IMR-90 (cell line): Measurements from ENCODE around the gene MXRA8. TPM values are rescaled to one million over a fixed set of nuclear protein-coding genes. Genes with fewer than 3 reads are reported as not detected.

Experiments
- ATAC-seq: fragments of 200-7000 bp; cut with Tn5 transposase; 2 replicates; pipeline ENCODE4 v1.9.1; 2020; ENCODE audit warnings: low read depth, mild to moderate bottlenecking, moderate library complexity
- BruUV-seq: library from RNA; stranded (reverse); fragments of 400-500 nt; replicated peaks from 2 replicates; lab custom pipeline; 2021; lab: Mats Ljungman, UMichigan
- CTCF ChIA-PET: fragments of 300-600 bp; formaldehyde crosslinking; extraction: SDS; loops from one replicate; lab custom pipeline; 2021; ENCODE audit warnings: antibody characterized with exemption; lab: Yijun Ruan, JAX
- POLR2A ChIA-PET: fragments of 300-600 bp; sonication (Branson Sonifier 250); formaldehyde crosslinking; loops from one replicate; lab custom pipeline; 2022; ENCODE audit warnings: antibody characterized with exemption; ENCODE audit not compliant: unreplicated experiment; lab: Charles Lee
- DNase-seq: peaks from one replicate; pipeline ENCODE4 v3.0.0; 2013
- H2AFZ ChIP-seq: replicated peaks from 2 replicates; pipeline ENCODE3; 2013; ENCODE audit warnings: low read length, mild to moderate bottlenecking; ENCODE audit not compliant: poor library complexity
- H2AK5ac ChIP-seq: 2 replicates; pipeline ENCODE4 v1.6.1; 2013; ENCODE audit warnings: low read depth, low read length, inconsistent platforms
- H2AK9ac ChIP-seq: replicated peaks from 2 replicates; pipeline ENCODE3; 2013; ENCODE audit warnings: mild to moderate bottlenecking, low read depth, low read length, moderate library complexity; ENCODE audit not compliant: poor library complexity
- H2BK120ac ChIP-seq: 2 replicates; pipeline ENCODE4 v1.6.1; 2013; ENCODE audit warnings: low read depth, low read length, inconsistent platforms
- H2BK15ac ChIP-seq: 3 replicates; pipeline ENCODE4 v1.6.1; 2013; ENCODE audit warnings: low read depth, low read length, inconsistent platforms
- H2BK20ac ChIP-seq: 2 replicates; pipeline ENCODE4 v1.6.1; 2013; ENCODE audit warnings: low read depth, mild to moderate bottlenecking, inconsistent platforms, low read length, moderate library complexity
- H2BK5ac ChIP-seq: 2 replicates; pipeline ENCODE4 v1.6.1; 2013; ENCODE audit warnings: mild to moderate bottlenecking, low read depth, low read length, inconsistent platforms; ENCODE audit not compliant: poor library complexity, severe bottlenecking
- H3K14ac ChIP-seq: replicated peaks from 2 replicates; pipeline ENCODE4 v1.6.1; 2013; ENCODE audit warnings: low read depth, low read length, inconsistent platforms
- H3K18ac ChIP-seq: 2 replicates; pipeline ENCODE4 v1.6.1; 2013; ENCODE audit warnings: low read depth, low read length, control low read depth
- H3K23ac ChIP-seq: 2 replicates; pipeline ENCODE4 v1.6.1; 2013; ENCODE audit warnings: low read depth, low read length, inconsistent platforms
- H3K27ac ChIP-seq: 2 replicates; pipeline ENCODE4 v1.5.1; 2013; ENCODE audit warnings: mild to moderate bottlenecking, control low read depth, low read length; ENCODE audit not compliant: insufficient read depth
- H3K27me3 ChIP-seq: 2 replicates; pipeline ENCODE4 v1.6.1; 2013; ENCODE audit warnings: low read length; ENCODE audit not compliant: control insufficient read depth, insufficient read depth
- H3K36me3 ChIP-seq: 2 replicates; pipeline ENCODE4 v1.6.1; 2013; ENCODE audit warnings: low read length, mixed read lengths; ENCODE audit not compliant: control insufficient read depth, insufficient read depth
- H3K4ac ChIP-seq: 2 replicates; pipeline ENCODE4 v1.6.1; 2013; ENCODE audit warnings: low read depth, low read length, inconsistent platforms
- H3K4me1 ChIP-seq: 2 replicates; pipeline ENCODE4 v1.6.1; 2013; ENCODE audit warnings: low read length, mixed read lengths; ENCODE audit not compliant: control insufficient read depth, insufficient read depth
- H3K4me2 ChIP-seq: 2 replicates; pipeline ENCODE4 v1.6.1; 2013; ENCODE audit warnings: low read depth, mild to moderate bottlenecking, control low read depth, low read length, moderate library complexity
- H3K4me3 ChIP-seq: 2 replicates; pipeline ENCODE4 v1.5.1; 2013; ENCODE audit warnings: low read depth, mild to moderate bottlenecking, control low read depth, low read length, moderate library complexity; ENCODE audit not compliant: insufficient read depth
- H3K56ac ChIP-seq: 2 replicates; pipeline ENCODE4 v1.6.1; 2013; ENCODE audit warnings: low read length, inconsistent platforms; ENCODE audit not compliant: insufficient read depth; ENCODE audit errors: extremely low read depth
- H3K79me1 ChIP-seq, 2 experiments: 2 replicates each; pipeline ENCODE4 v1.6.1; 2013; ENCODE audit warnings: low read length in 2 of 2, inconsistent platforms in 1 of 2, low read depth in 1 of 2
- H3K9ac ChIP-seq: 2 replicates; pipeline ENCODE4 v1.6.1; 2013; ENCODE audit warnings: low read depth, low read length, control low read depth
- H3K9me1 ChIP-seq: 2 replicates; pipeline ENCODE4 v1.6.1; 2013; ENCODE audit warnings: low read length, inconsistent platforms; ENCODE audit not compliant: insufficient read depth
- H3K9me3 ChIP-seq: 2 replicates; pipeline ENCODE4 v1.6.1; 2013; ENCODE audit warnings: low read length; ENCODE audit not compliant: control insufficient read depth, insufficient read depth
- H4K20me1 ChIP-seq: 2 replicates; pipeline ENCODE4 v1.6.1; 2013; ENCODE audit warnings: low read length, inconsistent platforms; ENCODE audit not compliant: insufficient read depth
- H4K5ac ChIP-seq: 2 replicates; pipeline ENCODE4 v1.6.1; 2013; ENCODE audit warnings: mild to moderate bottlenecking, low read depth, low read length, control low read depth
- H4K8ac ChIP-seq, 2 experiments: 2 replicates each; pipeline ENCODE4 v1.6.1; 2013; ENCODE audit warnings: low read depth in 2 of 2, low read length in 2 of 2, control low read depth in 1 of 2, inconsistent platforms in 1 of 2
- H4K91ac ChIP-seq: 2 replicates; pipeline ENCODE4 v1.6.1; 2013; ENCODE audit warnings: low read depth, low read length, inconsistent platforms; ENCODE audit not compliant: insufficient read depth
- BHLHE40 ChIP-seq: fragments of 150-350 bp; IDR thresholded peaks from 2 replicates; pipeline ENCODE4 v1.6.1; 2016; ENCODE audit warnings: mild to moderate bottlenecking, low read depth, low read length
- CHD1 ChIP-seq: IDR thresholded peaks from 2 replicates; pipeline ENCODE4 v1.6.1; 2012; ENCODE audit warnings: low read depth, low read length, improper control_type of control experiment
- FOS ChIP-seq: fragments of 150-350 bp; IDR thresholded peaks from 2 replicates; pipeline ENCODE4 v1.6.1; 2016; ENCODE audit warnings: low read depth, low read length
- MAZ ChIP-seq: IDR thresholded peaks from 2 replicates; pipeline ENCODE4 v1.6.1; 2012; ENCODE audit warnings: low read depth, mild to moderate bottlenecking, low read length, improper control_type of control experiment, moderate library complexity, borderline replicate concordance
- RAD21 ChIP-seq: IDR thresholded peaks from 2 replicates; pipeline ENCODE4 v1.6.1; 2012; ENCODE audit warnings: low read length, improper control_type of control experiment
- RCOR1 ChIP-seq: IDR thresholded peaks from 2 replicates; pipeline ENCODE4 v1.6.1; 2012; ENCODE audit warnings: mild to moderate bottlenecking, low read length, improper control_type of control experiment; ENCODE audit not compliant: insufficient replicate concordance
- WGBS, 2 experiments: methylation state at CpG; one replicate each; pipeline versions ENCODE4 v1.1.5 to v1.1.7; 2013; ENCODE audit warnings: missing lambda C conversion rate in 2 of 2; ENCODE audit not compliant: insufficient read length in 1 of 2; ENCODE audit errors: extremely low coverage in 2 of 2; 5-methylcytosine and 5-hydroxymethylcytosine counted together
- dilution Hi-C: fragments of 300-500 bp; cut with HindIII; formaldehyde crosslinking; loops from one replicate; pipeline ENCODE4 v1.14.3; 2018; ENCODE audit warnings: low sequenced_read_pairs; ENCODE audit not compliant: unreplicated experiment
- in situ Hi-C: fragments of 300-500 bp; cut with MboI; formaldehyde crosslinking; loops from 3 replicates; pipeline ENCODE4 v1.14.3; 2019; ENCODE audit warnings: low sequenced_read_pairs, inconsistent platforms, mixed read lengths
- intact Hi-C: fragments of 100-400 bp; cut with micrococcal nuclease; formaldehyde crosslinking; loops from 2 replicates; pipeline ENCODE4 v1.10.0; 2022
- polyA plus RNA-seq, 3 experiments: library from polyadenylated mRNA; depleted of rRNA; stranded (reverse); fragments of >200 nt; gene quantifications; 2 replicates each; pipeline ENCODE4 v1.2.3, GENCODE V29; 2012; ENCODE audit warnings: low replicate concordance in 1 of 3
- total RNA-seq: library from RNA; depleted of rRNA; stranded (reverse); fragments of >200 nt; gene quantifications from 2 replicates; pipeline ENCODE4 v1.2.3, GENCODE V29; 2012
- TF ChIP-seq, protein P1 (sequence below): fragments of 150-350 bp; IDR thresholded peaks from 2 replicates; pipeline ENCODE4 v1.6.1; 2016; ENCODE audit warnings: low read depth, mild to moderate bottlenecking, low read length, moderate library complexity, borderline replicate concordance
- TF ChIP-seq, protein P2 (sequence below): fragments of 150-350 bp; IDR thresholded peaks from 2 replicates; pipeline ENCODE4 v1.6.1; 2017; ENCODE audit warnings: mild to moderate bottlenecking, antibody characterized with exemption, low read length, low read depth
- TF ChIP-seq, protein P3 (sequence below): conservative IDR thresholded peaks from 2 replicates; pipeline ENCODE4 v1.5.1; 2012; ENCODE audit warnings: mild to moderate bottlenecking, low read depth, low read length, improper control_type of control experiment

The MXRA8 gene
- total and polyA plus RNA-seq, 2 of the 4 experiments (the other 2 are of a cell fraction): 92.5 to 469 TPM

DNA sequence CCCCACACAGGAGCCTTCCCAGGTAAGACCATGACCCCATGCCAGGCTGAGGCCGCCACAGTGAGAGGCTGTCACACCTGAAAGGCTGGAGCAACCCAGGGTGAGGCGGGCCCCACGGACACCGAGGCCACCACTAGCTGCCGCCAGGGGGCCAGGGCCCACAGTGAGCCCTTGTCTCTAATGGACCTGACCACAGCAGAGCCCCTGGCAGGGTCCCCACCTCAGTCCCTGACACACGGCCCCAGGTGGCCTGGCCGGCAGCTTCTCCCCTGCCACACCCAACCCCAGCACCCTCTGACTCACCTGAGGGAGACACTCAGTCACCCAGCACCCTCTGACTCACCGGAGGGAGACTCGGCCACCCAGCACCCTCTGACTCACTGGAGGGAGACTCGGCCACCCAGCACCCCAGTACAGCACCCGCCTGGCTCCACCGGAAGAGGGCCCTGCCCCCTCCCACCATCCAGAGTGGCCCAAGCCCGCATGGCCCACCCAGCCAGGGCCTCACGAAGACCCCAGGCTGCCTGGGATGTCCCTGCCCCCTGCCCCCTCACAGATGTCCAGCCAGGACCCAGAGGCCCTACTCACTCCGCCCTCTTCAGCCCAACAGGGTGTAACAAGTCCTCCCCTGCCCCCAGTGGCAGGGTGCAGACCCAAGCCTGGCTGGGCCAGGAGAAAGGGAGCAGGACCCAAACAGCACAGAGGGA lies 13.5 kb downstream of the MXRA8 start:
- no peak overlapping the region for H3K18ac ChIP-seq
- H4K91ac ChIP-seq: 0 out of 2 replicates have a peak overlapping the region, but pooled peaks have one; percentile 26
- H3K4me3 ChIP-seq: no peak overlapping the region
- H3K36me3 ChIP-seq: peaks cover 18% of the 10 kb centered on the region
- H2BK5ac ChIP-seq: peak overlapping the region; percentile 72
- H2BK120ac ChIP-seq: peak overlapping the region; percentile 40; the same call in 1 of the 2 replicates
- H3K27me3 ChIP-seq: no peaks in the 10 kb centered on the region
- H2BK15ac ChIP-seq: no peak overlapping the region
- peak overlapping the region in 1 of 2 experiments; percentile 40; a peak in 1 of 4 replicates for H4K8ac ChIP-seq
- H3K4me2 ChIP-seq: no peak overlapping the region; the same call in 1 of the 2 replicates
- H3K9me1 ChIP-seq: peaks cover 13% of the 10 kb centered on the region
- peak overlapping the region; percentile 63 for H2AFZ ChIP-seq
- TF ChIP-seq BHLHE40: 0 out of 2 replicates have a peak, but pooled peaks have one; percentile 16
- TF ChIP-seq CHD1: no peak
- TF ChIP-seq RAD21: peak; percentile 18; the same call in 1 of the 2 replicates
- TF ChIP-seq, protein P1, sequence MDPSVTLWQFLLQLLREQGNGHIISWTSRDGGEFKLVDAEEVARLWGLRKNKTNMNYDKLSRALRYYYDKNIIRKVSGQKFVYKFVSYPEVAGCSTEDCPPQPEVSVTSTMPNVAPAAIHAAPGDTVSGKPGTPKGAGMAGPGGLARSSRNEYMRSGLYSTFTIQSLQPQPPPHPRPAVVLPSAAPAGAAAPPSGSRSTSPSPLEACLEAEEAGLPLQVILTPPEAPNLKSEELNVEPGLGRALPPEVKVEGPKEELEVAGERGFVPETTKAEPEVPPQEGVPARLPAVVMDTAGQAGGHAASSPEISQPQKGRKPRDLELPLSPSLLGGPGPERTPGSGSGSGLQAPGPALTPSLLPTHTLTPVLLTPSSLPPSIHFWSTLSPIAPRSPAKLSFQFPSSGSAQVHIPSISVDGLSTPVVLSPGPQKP: no peak
- TF ChIP-seq FOS: peak; percentile 82
- TF ChIP-seq, protein P2, sequence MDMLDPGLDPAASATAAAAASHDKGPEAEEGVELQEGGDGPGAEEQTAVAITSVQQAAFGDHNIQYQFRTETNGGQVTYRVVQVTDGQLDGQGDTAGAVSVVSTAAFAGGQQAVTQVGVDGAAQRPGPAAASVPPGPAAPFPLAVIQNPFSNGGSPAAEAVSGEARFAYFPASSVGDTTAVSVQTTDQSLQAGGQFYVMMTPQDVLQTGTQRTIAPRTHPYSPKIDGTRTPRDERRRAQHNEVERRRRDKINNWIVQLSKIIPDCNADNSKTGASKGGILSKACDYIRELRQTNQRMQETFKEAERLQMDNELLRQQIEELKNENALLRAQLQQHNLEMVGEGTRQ: no peak
- TF ChIP-seq, protein P3, sequence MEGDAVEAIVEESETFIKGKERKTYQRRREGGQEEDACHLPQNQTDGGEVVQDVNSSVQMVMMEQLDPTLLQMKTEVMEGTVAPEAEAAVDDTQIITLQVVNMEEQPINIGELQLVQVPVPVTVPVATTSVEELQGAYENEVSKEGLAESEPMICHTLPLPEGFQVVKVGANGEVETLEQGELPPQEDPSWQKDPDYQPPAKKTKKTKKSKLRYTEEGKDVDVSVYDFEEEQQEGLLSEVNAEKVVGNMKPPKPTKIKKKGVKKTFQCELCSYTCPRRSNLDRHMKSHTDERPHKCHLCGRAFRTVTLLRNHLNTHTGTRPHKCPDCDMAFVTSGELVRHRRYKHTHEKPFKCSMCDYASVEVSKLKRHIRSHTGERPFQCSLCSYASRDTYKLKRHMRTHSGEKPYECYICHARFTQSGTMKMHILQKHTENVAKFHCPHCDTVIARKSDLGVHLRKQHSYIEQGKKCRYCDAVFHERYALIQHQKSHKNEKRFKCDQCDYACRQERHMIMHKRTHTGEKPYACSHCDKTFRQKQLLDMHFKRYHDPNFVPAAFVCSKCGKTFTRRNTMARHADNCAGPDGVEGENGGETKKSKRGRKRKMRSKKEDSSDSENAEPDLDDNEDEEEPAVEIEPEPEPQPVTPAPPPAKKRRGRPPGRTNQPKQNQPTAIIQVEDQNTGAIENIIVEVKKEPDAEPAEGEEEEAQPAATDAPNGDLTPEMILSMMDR: peak; percentile 30; the same call in 1 of the 2 replicates
- peak; percentile 27 for TF ChIP-seq RCOR1
- no peak for TF ChIP-seq MAZ
- in situ Hi-C loops: no loop called here
- H3K4me1 ChIP-seq: peaks cover 30% of the 10 kb centered on the region
- BruUV-seq: no TSS peak
- peaks cover 67% of the 10 kb centered on the region for H4K20me1 ChIP-seq
- DNase-seq: peak; percentile 69
- POLR2A ChIA-PET: no interaction called here
- dilution Hi-C loops: no loop called here
- no peaks in the 10 kb centered on the region for H3K9me3 ChIP-seq
- intact Hi-C loops: no loop called here
- H3K23ac ChIP-seq: no peak overlapping the region; the same call in 1 of the 2 replicates
- CTCF ChIA-PET: interaction anchor here (0.5 kb wide), 1 partner anchor 76 kb away, joined by 3 read pairs; no protein-coding TSS in a partner anchor
- H2AK9ac ChIP-seq: peak overlapping the region; percentile 87
- WGBS, 2 experiments: 58% methylated on average over 2 of the region's 15 CpGs; no CpG with 5 or more reads in 1 of the 2 experiments
- no peak overlapping the region for H3K56ac ChIP-seq
- no peak overlapping the region; the same call in 1 of the 2 replicates for H3K4ac ChIP-seq
- no peak overlapping the region for H3K14ac ChIP-seq
- H2AK5ac ChIP-seq: peak overlapping the region; percentile 73
- no peak overlapping the region for H3K9ac ChIP-seq
- peak overlapping the region; percentile 10; the same call in 1 of the 2 replicates for H3K27ac ChIP-seq
- peaks cover 12 to 70% of the 10 kb centered on the region in 2 experiments for H3K79me1 ChIP-seq
- no peak for ATAC-seq
- H4K5ac ChIP-seq: no peak overlapping the region
- H2BK20ac ChIP-seq: no peak overlapping the region
